ENCODE measurements around the gene UPP2. TPM values are rescaled to one million over a fixed set of nuclear protein-coding genes. Genes with fewer than 3 reads are reported as not detected.

The UPP2 gene
- total RNA-seq, 2 donors from 2014 or later: not detected

DNA sequence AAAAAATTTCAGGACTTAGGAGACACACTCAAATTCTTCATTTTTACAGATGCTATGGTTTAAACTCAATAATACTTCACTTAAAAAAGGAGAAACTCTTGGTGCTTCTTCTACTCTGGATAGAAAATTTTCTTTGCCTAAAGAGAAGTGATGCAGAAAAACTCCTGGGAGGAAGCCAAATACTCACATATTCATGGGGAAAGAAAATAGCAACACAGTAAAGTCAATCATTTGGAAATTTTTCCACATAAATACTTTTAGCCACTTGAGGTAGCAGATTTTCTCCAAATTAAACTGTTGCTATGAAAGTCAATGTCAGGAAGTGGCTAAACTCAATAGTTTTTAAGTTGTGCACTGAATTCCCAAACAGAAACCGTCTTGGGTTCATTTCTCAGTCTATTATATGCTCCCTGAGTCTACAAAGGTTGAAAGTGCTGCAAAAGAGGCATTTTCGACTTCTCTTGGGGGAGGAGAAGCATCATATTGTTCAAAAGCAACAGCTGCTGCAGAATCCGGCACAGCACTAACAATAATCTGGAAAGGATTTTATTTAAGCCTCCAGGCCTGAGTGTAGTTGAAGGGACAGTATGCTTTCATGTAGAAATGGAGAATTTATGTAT is 81.1 kb downstream of the UPP2 start:
- Histone ChIP-seq H3K27ac (no peak overlapping the region), H3K4me3 (no peak overlapping the region), H3K4me1 (replicated peaks) (no peaks in the 10 kb centered on the region), H3K36me3 (no peaks in the 10 kb centered on the region), H3K9me3 (no peaks in the 10 kb centered on the region), H3K27me3 (replicated peaks; ENCODE audit: insufficient read depth) (no peaks in the 10 kb centered on the region)
- intact Hi-C loops (cut with DNase I): loop anchor here (5.0 kb wide), 1 partner anchor 565 kb away; no protein-coding TSS in a partner anchor
- DNase-seq (ENCODE audit: low spot score): no peak
- TF ChIP-seq POLR2AphosphoS5 (IDR thresholded peaks at IDR 0.05) (no peak), POLR2A (IDR thresholded peaks at IDR 0.05) (no peak)
- TF ChIP-seq, protein P1, sequence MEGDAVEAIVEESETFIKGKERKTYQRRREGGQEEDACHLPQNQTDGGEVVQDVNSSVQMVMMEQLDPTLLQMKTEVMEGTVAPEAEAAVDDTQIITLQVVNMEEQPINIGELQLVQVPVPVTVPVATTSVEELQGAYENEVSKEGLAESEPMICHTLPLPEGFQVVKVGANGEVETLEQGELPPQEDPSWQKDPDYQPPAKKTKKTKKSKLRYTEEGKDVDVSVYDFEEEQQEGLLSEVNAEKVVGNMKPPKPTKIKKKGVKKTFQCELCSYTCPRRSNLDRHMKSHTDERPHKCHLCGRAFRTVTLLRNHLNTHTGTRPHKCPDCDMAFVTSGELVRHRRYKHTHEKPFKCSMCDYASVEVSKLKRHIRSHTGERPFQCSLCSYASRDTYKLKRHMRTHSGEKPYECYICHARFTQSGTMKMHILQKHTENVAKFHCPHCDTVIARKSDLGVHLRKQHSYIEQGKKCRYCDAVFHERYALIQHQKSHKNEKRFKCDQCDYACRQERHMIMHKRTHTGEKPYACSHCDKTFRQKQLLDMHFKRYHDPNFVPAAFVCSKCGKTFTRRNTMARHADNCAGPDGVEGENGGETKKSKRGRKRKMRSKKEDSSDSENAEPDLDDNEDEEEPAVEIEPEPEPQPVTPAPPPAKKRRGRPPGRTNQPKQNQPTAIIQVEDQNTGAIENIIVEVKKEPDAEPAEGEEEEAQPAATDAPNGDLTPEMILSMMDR (IDR thresholded peaks at IDR 0.05): no peak
- 51% methylated on average over 3 of the region's 3 CpGs for WGBS

DNA sequence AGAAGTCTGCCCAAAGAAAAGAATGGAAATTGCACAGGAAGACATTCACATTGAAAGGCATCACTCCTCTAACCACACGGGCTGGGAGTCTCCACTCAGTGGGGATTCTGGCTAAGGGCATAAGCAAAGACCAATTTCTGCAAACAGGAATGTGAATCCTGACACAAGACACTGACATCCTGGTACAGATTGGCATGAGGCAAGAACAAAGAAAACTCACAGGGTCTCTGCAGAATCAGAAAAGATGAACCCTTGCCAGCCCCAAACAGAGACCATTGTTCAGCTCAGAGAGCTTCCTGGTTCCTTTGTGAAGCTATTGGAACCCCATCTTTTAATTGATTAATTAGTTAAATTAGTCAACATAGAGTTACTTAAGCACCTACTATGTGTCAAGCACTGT is 82.3 kb downstream of the UPP2 start:
- Histone ChIP-seq H3K27ac (no peak overlapping the region), H3K9me3 (no peaks in the 10 kb centered on the region), H3K36me3 (no peaks in the 10 kb centered on the region), H3K27me3 (replicated peaks; ENCODE audit: insufficient read depth) (no peaks in the 10 kb centered on the region), H3K4me1 (replicated peaks) (no peaks in the 10 kb centered on the region), H3K4me3 (no peak overlapping the region)
- DNase-seq (ENCODE audit: low spot score): no peak
- TF ChIP-seq, protein P1 (IDR thresholded peaks at IDR 0.05): no peak
- no peak for TF ChIP-seq POLR2A (IDR thresholded peaks at IDR 0.05)
- TF ChIP-seq POLR2AphosphoS5 (IDR thresholded peaks at IDR 0.05): no peak
- intact Hi-C loops (cut with DNase I): loop anchor here (5.0 kb wide), 1 partner anchor 563 kb away; no protein-coding TSS in a partner anchor
- 41% methylated on average over 1 of the region's 1 CpG for WGBS

DNA sequence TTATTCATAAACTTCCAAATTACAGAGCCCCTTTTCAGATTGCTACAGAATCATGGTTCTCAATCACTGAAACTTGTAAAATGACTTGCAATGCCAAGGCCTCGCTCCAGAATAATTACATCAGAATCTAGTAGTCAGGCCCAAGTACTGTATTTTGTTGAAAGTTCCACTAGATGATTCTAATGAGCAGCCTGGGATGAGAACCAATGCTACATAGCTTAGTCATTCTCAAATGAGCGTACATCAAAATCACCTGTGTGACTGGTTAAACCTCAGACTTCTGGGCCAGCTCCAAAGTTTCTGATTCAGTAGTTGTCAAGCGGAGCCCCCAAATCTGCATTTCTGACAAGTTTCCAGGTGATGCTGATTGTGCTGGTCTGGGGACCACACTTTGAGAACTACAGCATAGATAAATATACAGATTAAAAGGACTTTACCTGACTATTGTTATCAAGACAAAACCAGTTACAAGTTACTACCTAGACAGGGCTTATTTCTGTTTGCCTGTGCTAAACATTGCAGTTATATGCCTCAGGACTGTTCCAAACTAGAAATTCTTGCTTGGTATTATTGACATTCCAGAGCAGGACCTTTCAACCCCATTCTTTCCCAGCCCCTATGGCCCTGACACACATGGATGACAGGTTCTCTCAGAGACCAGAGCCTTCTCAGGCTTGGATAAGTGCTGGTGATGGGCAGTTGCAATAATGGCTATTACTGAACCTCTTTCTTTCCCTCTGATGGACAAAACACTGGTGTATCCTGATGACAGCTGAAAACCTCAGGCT is 83.1 kb downstream of the UPP2 start:
- Histone ChIP-seq H3K4me1 (replicated peaks) (no peaks in the 10 kb centered on the region), H3K9me3 (no peaks in the 10 kb centered on the region), H3K36me3 (no peaks in the 10 kb centered on the region), H3K27ac (no peak overlapping the region), H3K4me3 (no peak overlapping the region), H3K27me3 (replicated peaks; ENCODE audit: insufficient read depth) (no peaks in the 10 kb centered on the region)
- TF ChIP-seq POLR2A (IDR thresholded peaks at IDR 0.05) (no peak), POLR2AphosphoS5 (IDR thresholded peaks at IDR 0.05) (no peak)
- TF ChIP-seq, protein P1 (IDR thresholded peaks at IDR 0.05): no peak
- intact Hi-C loops (cut with DNase I): loop anchor here (5.0 kb wide), 1 partner anchor 563 kb away; no protein-coding TSS in a partner anchor
- WGBS: 70% methylated on average over 3 of the region's 3 CpGs
- DNase-seq (ENCODE audit: low spot score): no peak

Other genes starting within 250 kb of the UPP2 start
- 10 to 100 TPM; 16.0 to 21.5 TPM for gene ACVR1, start 225.5 kb upstream of the UPP2 start, total RNA-seq